Measurements from ENCODE around the gene TBC1D5.

DNA sequence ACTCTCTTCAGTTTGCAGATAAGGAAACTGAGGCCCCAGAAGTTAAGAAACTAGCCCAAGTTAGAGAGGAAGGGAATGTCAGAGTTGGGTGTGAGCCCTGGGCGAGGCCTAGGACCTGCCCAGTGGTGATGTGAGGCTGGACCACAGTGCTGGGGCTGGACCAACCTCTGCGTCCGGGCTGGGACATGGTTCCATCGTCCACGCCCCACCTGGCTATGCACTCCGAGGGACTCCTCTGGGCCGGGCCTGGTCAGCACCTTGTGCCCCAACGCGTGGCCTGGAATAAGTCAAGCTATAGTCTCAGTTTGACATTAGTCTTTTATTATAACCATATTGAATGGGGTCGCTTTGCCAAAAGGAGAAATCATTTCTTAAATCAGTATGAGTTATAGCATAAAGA lies 585.6 kb downstream of the TBC1D5 start:
- TF ChIP-seq POLR2A (IDR thresholded peaks at IDR 0.05) (no peak), POLR2AphosphoS5 (IDR thresholded peaks at IDR 0.05) (no peak)
- TF ChIP-seq, protein P1, sequence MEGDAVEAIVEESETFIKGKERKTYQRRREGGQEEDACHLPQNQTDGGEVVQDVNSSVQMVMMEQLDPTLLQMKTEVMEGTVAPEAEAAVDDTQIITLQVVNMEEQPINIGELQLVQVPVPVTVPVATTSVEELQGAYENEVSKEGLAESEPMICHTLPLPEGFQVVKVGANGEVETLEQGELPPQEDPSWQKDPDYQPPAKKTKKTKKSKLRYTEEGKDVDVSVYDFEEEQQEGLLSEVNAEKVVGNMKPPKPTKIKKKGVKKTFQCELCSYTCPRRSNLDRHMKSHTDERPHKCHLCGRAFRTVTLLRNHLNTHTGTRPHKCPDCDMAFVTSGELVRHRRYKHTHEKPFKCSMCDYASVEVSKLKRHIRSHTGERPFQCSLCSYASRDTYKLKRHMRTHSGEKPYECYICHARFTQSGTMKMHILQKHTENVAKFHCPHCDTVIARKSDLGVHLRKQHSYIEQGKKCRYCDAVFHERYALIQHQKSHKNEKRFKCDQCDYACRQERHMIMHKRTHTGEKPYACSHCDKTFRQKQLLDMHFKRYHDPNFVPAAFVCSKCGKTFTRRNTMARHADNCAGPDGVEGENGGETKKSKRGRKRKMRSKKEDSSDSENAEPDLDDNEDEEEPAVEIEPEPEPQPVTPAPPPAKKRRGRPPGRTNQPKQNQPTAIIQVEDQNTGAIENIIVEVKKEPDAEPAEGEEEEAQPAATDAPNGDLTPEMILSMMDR (IDR thresholded peaks at IDR 0.05): no peak
